ENCODE measurements around the gene PRDM2. TPM values are rescaled to one million over a fixed set of nuclear protein-coding genes. Genes with fewer than 3 reads are reported as not detected.

Gene PRDM2
- polyA plus RNA-seq, 4 donors: 35.5 to 42.6 (median 38.9) TPM

DNA sequence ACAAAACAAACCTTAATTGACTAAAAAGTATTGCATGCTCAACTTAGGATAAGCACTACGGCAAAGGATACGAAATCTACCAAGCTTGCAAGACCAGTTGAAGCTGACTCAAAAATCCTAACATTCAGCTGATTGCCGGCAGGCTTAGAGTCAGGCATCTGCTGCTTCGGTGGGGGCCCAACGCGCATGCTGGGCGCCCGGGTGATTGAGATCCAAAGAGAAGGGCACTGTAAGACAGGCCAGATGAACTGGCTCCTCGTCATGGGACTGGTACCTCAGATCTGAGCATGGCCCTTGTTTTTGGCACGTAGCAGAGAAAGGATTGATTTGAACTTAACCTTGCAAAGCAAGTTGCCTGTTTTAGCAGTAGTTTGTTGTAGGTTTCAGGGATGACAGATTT lies 86.6 kb downstream of the PRDM2 start:
- DNase-seq (ENCODE audit: low read depth in 4 of 4, low spot score in 2 of 4): no peak

DNA sequence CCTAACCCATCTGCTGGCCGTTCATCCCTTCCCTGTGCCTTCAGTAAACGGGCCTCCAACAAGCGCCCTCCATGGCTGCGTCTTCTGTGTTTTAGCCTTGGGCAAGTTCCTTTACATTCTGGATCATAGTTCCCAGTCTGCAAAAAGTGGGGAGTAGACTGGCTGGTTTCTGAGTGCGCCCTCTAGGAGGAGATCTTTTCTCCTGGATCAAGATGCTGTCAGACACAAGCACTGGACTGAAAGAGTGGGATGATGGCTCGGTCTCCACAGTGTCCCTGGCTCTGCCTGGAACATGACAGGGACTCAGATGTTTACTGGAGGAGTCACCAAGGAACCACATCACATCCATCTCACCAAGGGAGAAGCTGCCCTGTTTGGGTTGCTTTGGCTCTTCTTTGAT lies 88.8 kb downstream of the PRDM2 start:
- no peak for DNase-seq (ENCODE audit: low read depth in 4 of 4, low spot score in 2 of 4)

DNA sequence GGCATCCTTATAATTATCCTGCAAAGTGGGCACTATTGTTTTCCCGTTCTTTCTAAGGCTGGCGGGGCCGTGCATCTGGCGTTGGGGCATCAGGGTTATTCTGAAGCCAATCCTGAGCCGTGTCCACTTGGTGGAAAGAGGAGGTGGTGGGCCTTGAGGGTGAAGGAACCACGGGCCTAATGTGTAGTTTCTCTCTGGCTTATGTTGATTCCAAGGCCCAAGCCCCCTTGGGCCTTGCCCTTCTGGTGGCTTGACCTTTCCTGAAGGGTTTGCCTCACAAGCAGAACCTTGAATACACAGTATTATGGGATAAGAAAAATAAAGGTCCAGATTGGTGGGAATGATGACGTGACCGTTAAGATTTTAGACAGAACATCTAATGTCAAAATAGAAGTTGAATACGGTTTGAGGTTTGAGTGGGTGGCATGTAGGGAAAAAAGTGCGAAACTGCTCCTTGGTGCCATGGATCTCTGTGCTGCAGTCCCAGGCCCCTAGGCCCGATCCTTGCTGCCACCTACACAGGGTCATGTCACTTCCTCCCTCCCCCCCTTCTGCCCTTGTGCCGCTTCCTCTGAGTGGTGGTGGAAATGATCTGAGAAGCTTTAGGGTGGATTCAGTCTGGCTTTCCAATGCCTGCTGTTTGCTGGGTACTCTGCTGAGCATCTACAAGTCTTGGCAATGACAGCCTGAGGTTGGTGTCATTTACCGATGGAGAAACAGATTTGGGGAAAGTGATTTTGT lies 90.5 kb downstream of the PRDM2 start:
- no peak for DNase-seq (ENCODE audit: low read depth in 4 of 4, low spot score in 2 of 4)

DNA sequence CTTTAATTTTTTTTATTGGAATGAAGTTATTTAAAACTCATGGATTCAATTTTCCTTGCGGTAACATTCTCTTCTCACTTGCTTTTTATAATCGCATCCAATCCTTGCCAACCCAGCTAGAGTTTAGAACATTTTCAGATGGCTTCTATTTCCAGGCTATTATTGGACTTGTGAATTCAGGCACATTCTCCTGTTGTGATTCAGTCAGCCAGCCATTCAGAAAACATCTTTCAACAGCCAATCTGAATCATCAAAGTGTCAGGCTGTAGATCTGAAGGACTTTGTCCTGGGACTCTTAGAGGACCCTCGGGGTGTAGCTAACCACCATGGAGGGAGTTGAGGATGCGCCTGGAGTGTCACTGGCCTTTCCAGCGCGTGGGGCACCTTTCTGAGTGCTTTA lies 92.4 kb downstream of the PRDM2 start:
- DNase-seq (ENCODE audit: low read depth in 4 of 4, low spot score in 2 of 4): no peak

DNA sequence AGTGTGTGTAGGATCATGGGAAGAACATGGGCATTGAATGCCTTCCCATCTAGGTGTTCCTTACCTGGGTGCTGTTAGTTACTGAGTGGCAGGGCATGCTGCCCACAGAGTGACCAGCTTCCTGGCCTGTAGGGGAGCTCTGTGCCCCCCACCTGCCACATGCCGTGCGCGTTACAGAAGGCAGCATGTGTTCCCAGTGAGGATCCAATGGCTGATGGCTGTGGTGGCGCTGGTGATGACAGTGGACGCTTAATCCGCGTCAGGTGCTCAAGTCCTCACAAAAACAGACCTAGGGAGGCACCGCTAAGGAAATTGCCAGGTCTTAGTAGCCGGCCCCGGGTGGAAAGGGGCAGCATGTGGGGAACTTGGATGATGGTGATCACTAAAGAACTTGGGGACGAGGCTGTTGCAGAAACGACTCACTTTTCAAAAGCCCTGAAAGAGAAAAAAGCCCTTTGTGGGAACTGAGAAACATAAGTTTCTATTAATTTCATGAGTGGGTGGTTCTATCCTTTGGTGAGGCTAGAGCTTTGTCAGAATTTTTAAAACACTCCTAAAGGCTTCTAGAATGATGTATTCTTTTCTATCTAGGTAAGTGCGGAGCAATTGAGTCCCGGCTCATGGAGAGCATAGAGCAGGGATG lies 93.2 kb downstream of the PRDM2 start:
- DNase-seq (ENCODE audit: low read depth in 4 of 4, low spot score in 2 of 4): no peak

DNA sequence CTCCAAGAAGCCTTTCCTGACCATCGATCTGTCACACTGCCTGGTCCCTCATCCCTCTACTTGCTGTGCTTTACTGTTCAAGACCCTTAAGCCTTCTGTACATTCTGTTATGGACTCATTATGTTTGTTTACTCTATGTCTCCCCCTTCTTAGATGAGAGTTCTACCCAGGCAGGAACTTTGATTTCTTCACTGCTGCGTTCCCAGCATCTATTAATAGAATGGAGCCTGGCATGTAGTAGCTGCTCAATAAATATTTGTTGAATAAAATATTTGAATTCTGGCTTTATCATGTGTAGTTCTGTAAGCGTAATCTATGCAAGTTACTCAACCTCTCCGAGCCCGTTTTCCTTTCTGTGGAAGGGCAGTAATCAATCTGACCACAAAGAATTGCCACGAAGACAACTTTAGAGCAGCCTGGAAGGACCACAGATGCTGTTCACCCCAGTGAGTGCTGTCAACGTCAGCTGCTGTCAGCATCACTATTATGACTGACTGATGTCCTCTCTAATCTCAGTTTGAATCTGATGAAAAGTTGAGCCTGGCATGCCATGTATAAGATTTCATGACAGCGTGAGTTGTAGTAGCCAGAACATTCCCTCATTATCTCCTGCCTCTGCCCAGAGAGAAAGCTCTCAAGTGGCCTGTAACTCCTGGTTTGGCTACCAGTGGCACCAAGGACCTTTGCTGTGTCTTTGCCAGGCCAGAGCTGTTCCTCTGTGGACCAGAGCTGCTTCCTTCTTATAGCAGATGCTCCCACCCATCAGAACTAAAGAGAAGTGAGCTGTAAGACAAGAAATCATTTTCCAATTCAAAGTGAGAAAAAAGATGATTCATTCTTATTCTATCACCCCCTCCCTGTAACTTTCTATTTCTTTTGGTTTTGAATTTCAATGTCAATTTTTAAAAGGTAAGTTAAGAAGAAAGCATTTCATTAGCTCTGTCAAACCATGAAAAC lies 94.5 kb downstream of the PRDM2 start:
- DNase-seq (ENCODE audit: low read depth in 4 of 4, low spot score in 2 of 4): no peak

DNA sequence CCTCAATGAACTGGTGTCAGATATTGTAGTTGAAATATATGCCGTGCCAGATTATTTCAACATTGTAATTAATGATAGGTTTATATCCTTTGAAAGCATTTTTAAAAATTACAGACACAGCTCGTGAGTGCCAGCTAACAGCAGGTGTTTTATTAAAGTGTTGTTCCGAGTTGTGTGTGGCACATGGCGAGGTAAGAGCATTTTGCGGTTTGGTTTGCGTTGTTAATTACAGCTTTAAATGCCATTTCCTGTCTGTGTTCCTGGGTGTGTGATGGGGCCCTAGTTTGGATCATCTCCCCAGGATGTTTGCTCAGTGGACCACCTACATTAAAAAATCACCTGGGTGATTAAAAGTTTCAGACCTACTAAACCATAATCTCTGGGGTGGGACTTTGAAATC lies 97.4 kb downstream of the PRDM2 start:
- DNase-seq (ENCODE audit: low read depth in 4 of 4, low spot score in 2 of 4): no peak

DNA sequence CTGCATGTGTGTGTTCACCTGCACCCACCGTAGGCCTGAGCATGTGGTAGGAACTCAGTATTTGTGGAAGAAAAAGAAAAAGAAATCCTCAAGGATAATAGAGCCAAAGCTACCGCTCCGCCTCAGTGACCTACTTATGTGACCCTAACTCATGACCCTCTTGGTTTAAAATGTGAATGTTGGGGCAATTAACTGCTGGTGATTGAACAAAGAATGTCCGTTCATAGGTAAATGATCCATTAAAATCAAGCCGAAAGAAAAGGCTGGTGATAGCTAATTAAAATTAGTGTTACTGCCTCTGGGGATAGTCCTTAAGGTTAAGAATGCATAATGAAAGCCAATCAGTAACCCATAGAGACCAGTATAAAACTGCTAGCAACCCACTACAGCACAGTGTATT lies 98.1 kb downstream of the PRDM2 start:
- DNase-seq (ENCODE audit: low read depth in 4 of 4, low spot score in 2 of 4): no peak

DNA sequence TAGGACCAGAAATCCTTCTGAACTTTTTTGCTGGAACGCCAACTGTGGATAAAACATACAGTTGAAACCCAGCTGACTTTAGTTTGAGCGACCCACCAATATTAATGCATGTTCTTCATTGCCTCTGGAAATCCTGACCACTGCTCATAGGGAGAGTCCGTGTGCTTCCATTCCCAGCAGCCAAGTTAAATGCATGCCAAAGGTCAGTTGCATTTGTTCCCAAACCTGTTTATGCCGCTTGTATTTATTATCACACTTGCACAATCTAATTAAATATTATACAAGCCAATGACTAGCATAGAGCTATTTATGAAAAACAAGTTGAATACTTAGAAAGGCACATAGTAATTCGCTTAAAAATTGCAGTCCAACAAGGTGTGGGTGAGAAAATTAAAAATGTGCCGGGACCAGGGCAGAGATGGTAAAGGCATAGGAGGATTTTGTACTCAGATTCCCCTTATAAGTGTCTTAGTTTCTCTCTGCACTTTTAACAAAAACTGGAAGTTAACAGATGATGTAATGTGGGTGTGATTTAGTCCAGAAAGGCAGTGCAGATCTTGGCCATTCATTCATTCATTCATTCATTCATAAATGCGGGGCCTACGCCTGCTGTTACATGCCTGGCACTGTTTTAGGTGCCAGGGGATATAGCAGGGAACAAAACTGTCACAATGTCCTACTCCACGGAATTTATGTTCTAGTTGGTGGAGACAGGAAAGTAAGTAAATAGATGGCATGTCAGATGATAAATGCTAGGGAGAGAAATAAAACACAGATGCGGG lies 99.7 kb downstream of the PRDM2 start:
- no peak for DNase-seq (ENCODE audit: low read depth in 4 of 4, low spot score in 2 of 4)

DNA sequence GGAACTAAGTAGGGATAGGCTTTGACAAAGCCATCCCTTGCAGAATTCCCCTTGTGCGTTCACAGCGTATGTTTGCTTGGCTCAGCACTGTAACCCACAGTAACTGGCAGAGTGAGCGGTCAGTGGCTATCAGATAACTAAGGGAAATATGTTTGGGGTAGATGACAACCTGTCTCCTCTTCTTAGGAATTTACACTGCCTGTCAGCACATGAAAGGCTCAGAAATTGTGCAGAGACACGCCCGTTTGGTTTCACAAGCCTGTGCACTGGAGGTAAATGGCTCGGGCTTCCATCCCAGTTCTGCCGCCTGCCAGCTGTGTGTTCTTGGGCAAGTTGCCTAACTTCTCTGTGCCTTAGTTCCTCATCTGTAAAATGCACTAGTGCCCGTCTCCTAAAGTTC lies 101.2 kb downstream of the PRDM2 start:
- no peak for DNase-seq (ENCODE audit: low read depth in 4 of 4, low spot score in 2 of 4)

DNA sequence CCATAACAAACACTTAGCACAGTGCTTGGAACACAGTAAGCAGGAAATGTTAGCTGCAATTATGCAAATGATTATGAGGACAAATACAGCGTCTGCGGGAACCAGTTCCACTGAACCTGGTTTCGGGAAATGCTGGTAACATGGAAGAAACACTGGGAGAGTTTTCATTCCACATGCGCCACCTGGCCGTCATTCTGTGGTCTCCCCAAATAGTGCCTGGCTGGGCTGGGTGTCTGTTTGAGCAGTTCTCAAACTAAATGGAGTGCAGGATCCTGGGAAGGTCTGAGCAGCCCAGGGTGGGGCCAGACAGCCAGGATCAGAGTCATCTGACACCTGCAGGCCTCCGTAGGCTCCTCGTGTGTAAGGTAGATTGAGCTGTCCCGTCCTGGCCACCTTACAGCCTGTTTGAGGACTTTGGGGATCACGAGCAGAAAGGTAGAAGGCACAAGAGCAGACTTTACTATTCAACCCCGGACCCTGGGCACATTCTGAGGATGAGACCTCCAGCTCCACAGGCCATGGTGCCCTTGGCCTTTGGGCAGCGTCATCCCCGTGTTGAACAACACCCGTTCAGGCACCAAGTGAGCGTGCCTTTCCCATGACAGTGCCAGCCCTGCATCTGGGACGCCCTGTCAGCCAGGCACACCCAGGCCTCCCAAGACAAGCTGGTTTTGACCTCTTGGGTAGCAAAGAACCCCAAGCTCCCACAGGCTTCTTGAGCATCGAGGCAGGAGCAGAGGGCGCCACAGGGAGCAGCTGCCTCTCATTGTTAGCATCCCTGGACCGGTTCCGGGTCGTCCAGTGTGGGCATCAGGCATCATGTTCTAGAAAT lies 101.9 kb downstream of the PRDM2 start:
- DNase-seq (ENCODE audit: low read depth in 4 of 4, low spot score in 2 of 4): no peak

DNA sequence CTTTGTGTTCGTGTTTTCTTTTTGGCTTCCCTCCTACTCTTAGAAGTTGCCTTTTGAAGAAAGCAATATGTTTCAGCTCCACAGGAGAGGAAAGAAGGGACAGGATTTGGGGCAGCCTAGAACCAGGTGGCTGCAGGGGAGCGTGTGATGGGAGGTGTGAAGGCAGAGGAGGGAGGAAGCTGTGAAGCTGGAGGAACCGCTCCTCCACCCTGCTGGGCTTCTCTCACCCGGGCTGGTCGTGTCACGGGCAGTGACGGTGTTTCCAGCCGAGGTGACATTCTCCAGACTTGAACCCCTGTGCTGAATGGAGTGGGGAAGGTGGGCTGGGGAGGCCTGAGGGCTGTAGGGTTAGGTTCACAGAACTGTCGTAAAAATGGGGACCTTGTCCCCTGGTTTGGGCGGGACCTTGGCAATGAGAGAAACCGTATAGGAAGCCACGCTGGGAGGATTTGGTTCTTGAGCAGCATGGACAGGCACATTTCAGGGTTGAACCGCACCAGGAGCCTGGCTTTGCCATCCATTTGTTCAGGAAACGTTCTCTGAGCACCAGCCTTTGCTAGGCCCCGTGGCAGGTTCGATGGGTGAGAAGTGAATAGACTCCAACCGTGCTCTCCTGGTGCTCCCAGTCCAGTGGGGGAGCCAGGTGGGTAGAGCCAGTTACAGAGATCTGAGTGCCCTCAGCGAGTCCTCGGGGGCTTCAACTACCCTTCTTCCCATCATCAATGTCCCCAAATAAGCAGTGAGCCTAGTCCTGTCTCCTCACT lies 103.0 kb downstream of the PRDM2 start:
- no peak for DNase-seq (ENCODE audit: low read depth in 4 of 4, low spot score in 2 of 4)

DNA sequence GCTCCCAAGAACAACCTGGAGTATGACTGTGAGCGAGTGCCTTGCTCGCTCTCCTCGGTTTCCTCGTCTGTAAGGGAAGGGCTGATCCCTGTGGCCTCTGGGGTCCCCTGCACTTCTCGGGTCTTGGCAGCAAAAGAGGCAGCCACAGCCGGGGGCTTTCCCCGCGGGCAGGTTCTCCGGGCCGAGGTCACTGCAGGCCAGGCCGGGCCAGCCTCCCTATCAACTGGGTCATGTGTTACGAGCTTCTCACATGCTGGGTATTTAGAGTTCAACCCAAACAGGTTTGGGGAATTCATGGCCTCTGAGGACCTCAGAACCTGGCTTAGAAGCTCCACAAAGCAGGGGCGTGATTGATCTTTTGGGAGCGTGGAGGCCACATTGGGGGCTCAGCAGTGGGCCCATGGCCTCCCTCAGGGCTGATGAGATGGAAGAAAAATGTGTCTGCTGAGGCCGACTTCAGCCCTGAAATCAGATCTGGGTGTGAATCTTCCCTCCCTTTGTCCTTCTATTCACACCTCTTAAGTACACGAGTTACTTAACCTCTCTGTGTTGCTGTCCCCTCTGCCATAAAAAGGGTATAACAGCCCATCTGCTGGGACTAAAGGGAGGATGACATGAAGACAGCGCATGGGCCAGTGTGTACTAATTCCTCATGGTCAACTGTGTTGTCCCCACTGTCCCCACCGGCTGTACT lies 103.7 kb downstream of the PRDM2 start:
- DNase-seq (ENCODE audit: low read depth in 4 of 4, low spot score in 2 of 4): no peak

DNA sequence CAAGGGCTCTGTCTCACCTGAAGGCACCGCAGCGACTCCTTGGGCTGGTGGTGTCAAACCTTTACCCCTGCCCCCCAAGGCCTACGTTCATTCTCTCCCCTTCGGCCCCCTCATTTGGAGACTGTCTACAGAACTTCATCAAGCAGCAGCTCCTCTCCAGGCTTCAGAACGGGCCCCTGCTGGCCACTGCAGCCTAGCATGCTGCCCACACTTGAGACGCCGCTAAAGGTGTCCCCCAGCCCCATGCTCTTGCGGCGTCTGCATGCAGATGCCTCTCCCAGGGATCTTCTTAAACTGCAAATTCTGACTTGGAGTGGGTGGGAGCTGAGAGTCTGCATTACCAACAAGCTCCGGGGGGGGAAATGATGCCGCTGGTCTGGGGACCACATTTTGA lies 104.2 kb downstream of the PRDM2 start:
- DNase-seq (ENCODE audit: low read depth in 4 of 4, low spot score in 2 of 4): no peak

DNA sequence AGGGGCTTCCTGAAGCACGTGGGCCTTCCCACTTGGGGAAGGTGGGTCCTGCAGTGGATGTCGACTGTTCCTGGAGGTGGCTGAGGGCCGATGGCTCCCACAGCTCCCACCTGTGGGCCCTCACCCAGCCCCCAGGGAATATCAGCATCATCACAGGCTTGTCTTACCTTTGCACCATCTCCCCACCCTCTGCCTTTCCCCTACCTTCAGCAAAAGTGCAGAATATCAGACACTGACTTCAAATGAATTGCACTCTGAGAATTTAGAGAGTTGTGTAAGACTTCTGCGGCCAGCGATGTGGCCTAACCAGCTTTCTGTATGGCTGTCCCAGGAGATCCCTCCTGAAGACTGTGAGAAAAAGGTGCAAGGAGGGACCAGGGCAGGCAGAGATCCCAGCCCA lies 105.4 kb downstream of the PRDM2 start:
- DNase-seq (ENCODE audit: low read depth in 4 of 4, low spot score in 2 of 4): no peak

DNA sequence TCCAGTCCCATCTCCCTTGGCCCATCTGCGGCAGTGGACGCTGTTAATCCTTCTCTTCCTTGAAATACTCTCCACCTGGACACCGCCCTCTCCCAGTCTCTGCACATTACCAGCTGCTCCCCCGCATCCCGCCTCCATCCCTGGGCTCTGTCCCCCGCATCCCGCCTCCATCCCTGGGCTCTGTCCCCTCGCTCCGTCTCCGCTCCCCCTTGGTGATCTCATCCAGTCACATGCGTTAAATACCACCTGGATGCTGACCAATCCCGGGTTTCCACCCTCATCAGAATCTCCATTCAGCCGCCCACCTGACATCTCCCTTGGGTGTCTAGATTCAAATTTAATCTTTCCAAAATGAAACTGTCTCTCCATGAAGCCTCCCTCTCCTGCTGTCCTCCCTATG lies 106.1 kb downstream of the PRDM2 start:
- no peak for DNase-seq (ENCODE audit: low read depth in 4 of 4, low spot score in 2 of 4)

DNA sequence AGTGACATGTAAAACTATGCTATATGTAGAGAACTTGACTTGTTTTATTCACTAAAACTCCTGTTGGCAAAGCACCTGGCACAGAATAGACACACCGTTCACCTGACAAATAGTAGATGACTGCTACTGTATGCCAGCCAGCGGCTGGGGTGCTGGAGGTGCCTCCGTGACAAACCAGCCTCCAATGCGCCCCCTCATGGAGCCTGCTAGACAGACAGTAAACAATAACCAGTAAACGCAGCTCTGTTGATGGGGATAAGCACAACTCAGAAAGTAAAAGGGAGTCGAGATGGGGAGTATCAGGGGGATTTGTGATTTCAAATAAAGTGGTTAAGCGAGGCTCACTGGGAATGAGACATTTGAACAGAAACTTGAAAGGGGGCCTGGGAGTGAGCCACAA lies 107.2 kb downstream of the PRDM2 start:
- DNase-seq (ENCODE audit: low read depth in 4 of 4, low spot score in 2 of 4): no peak

DNA sequence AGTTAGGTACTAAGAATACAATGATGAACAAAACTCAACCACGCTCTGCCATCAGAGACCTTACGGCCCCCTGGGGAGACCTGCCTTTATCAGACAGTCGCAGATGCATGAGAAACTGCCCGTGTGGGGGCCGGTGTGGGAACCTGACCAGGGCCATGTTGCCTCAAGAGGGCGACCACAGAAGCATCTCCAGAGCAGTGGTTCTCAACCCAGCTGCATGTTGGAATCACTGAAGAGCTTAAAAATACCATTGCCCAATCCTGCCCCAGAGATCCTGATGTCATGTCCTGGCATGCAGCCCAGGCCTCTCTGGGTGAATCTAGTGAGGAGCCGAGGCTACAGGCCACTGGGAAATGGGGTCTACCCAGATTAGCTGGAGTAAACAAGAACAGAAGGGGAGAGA lies 108.7 kb downstream of the PRDM2 start:
- no peak for DNase-seq (ENCODE audit: low read depth in 4 of 4, low spot score in 2 of 4)
